Mucosa of rectum (tissue), 2 donors: ENCODE data around the gene SRCIN1.

Experiments
- H3K27ac ChIP-seq, 2 donors: one replicate each; pipeline ENCODE4 v1.7.0; 2013; ENCODE audit warnings: inconsistent platforms in 2 of 2, low read depth in 2 of 2, low read length in 2 of 2
- H3K27me3 ChIP-seq, 2 donors: one replicate each; pipeline ENCODE4 v1.7.0; 2013; ENCODE audit warnings: low read length in 2 of 2; ENCODE audit not compliant: control insufficient read depth in 2 of 2, insufficient read depth in 2 of 2
- H3K36me3 ChIP-seq, 2 donors: one replicate each; pipeline ENCODE4 v1.7.0; 2013; ENCODE audit warnings: low read length in 2 of 2; ENCODE audit not compliant: control insufficient read depth in 2 of 2, insufficient read depth in 2 of 2
- H3K4me1 ChIP-seq, 2 donors: one replicate each; pipeline ENCODE4 v1.7.0; 2013; ENCODE audit warnings: low read length in 2 of 2, mild to moderate bottlenecking in 1 of 2; ENCODE audit not compliant: control insufficient read depth in 2 of 2, insufficient read depth in 2 of 2
- H3K4me3 ChIP-seq, 2 donors: one replicate each; pipeline ENCODE4 v1.7.0; 2013; ENCODE audit warnings: low read length in 2 of 2
- H3K9ac ChIP-seq, 2 donors: one replicate each; pipeline ENCODE4 v1.7.0; 2013; ENCODE audit warnings: low read length in 2 of 2, low read depth in 1 of 2, mild to moderate bottlenecking in 1 of 2
- H3K9me3 ChIP-seq, 2 donors: one replicate each; pipeline ENCODE4 v1.7.0; 2013; ENCODE audit warnings: low read length in 2 of 2; ENCODE audit not compliant: control insufficient read depth in 2 of 2
- donor health status: healthy.
- donor health status: Normal muscosa, but diverticular disease.

Gene SRCIN1

GRCh38 chr17:38556239-38556638 is 49.5 kb downstream of the SRCIN1 start:
- Histone ChIP-seq H3K9ac (no peak overlapping the region), H3K27ac (no peak overlapping the region), H3K27me3 (peaks cover 13 to 15% of the 10 kb centered on the region in 2 donors)

GRCh38 chr17:38554430-38555350 is 51.1 kb downstream of the SRCIN1 start:
- Histone ChIP-seq H3K27me3 (peaks cover under 1 to 3% of the 10 kb centered on the region in 2 donors), H3K9ac (no peak overlapping the region), H3K27ac (no peak overlapping the region), H3K9me3 (no peaks in the 10 kb centered on the region), H3K4me3 (no peak overlapping the region), H3K36me3 (no peaks in the 10 kb centered on the region), H3K4me1 (peaks cover 19 to 21% of the 10 kb centered on the region in 2 donors)

More at GRCh38 chr17:38556239-38556638, 49.5 kb downstream of the SRCIN1 start:
- no peaks in the 10 kb centered on the region for H3K36me3 ChIP-seq
- no peaks in the 10 kb centered on the region for H3K9me3 ChIP-seq
- peaks cover 22 to 23% of the 10 kb centered on the region in 2 donors for H3K4me1 ChIP-seq
- H3K4me3 ChIP-seq = no peak overlapping the region

GRCh38 chr17:38552343-38552742 is 53.4 kb downstream of the SRCIN1 start:
- Histone ChIP-seq H3K9me3 (no peaks in the 10 kb centered on the region), H3K27me3 (no peaks in the 10 kb centered on the region), H3K9ac (no peak overlapping the region), H3K4me1 (peaks cover 0 to 2% of the 10 kb centered on the region in 2 donors), H3K27ac (no peak overlapping the region), H3K36me3 (no peaks in the 10 kb centered on the region), H3K4me3 (no peak overlapping the region)

DNA sequence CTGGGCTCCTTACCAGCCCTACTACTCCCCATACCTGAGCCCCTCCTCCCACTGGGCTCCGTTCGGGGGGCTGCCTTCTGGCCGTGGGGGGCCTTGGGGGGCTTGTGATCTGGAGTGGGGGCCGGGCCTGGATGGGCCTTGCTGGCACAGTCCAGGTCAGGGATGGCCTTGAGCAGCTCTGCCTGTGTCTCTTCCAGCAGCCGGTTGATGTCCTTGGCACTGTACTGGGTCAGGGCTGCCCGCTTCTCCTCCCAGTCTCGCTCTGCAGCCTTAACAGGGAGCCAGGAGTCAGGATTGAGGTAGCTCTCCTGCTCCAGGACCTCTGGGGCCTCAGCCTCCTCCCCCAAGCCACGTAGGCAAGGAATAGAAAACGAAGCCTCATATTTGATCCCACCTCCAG is 54.6 kb downstream of the SRCIN1 start:
- Histone ChIP-seq H3K36me3 (no peaks in the 10 kb centered on the region), H3K27me3 (no peaks in the 10 kb centered on the region), H3K4me1 (no peaks in the 10 kb centered on the region), H3K9me3 (no peaks in the 10 kb centered on the region), H3K9ac (no peak overlapping the region), H3K4me3 (no peak overlapping the region), H3K27ac (no peak overlapping the region)

DNA sequence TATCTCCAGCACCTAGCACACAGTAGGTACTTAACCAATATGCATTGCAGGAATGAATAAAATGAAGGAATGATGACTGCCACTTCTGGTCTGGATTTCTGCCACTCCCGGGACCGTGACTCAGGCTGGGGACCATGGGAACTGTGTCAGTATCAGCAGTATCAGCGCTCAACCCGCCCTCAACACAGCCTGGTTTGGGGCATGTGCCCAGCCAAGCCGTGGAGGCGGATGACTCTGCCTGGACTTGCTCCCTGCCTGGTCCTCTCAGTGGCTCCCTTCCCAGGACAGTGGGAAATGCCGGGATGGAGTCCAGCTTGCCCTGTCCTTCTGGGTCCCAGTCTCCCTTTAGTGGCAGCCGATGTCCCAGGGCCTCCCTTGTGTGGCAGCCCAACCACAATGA is 55.1 kb downstream of the SRCIN1 start:
- Histone ChIP-seq H3K36me3 (no peaks in the 10 kb centered on the region), H3K9me3 (no peaks in the 10 kb centered on the region), H3K27ac (no peak overlapping the region), H3K4me3 (no peak overlapping the region), H3K9ac (no peak overlapping the region), H3K27me3 (no peaks in the 10 kb centered on the region), H3K4me1 (no peaks in the 10 kb centered on the region)

GRCh38 chr17:38549285-38549684 is 56.5 kb downstream of the SRCIN1 start:
- H3K4me1 ChIP-seq = no peaks in the 10 kb centered on the region
- no peak overlapping the region for H3K4me3 ChIP-seq
- no peaks in the 10 kb centered on the region for H3K9me3 ChIP-seq
- H3K27ac ChIP-seq = no peak overlapping the region
- no peaks in the 10 kb centered on the region for H3K27me3 ChIP-seq
- no peaks in the 10 kb centered on the region for H3K36me3 ChIP-seq
- H3K9ac ChIP-seq = no peak overlapping the region

DNA sequence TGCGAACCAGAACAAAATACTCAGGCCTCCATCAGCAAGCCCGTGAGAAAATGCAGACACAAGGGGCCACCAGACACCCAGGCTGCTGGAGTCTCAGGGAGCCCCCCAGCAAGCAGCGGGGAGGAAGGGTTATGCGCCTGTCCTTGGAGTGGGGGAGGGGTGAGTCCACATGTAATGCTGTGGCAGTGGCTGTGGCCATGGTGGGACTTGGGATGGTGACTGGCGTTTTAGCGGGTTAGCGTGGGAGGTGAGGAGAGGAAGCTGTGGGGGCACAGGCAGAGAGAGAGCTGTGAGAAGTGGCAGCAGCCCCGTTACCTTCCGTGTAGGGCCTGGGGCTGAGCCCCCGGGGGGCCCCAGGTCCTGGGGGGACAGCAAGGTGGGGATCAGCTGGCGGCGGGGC is 58.3 kb downstream of the SRCIN1 start:
- H3K4me3 ChIP-seq = no peak overlapping the region
- H3K27ac ChIP-seq = no peak overlapping the region
- no peaks in the 10 kb centered on the region for H3K9me3 ChIP-seq
- H3K36me3 ChIP-seq = no peaks in the 10 kb centered on the region
- H3K9ac ChIP-seq = no peak overlapping the region
- H3K4me1 ChIP-seq = no peaks in the 10 kb centered on the region
- H3K27me3 ChIP-seq = no peaks in the 10 kb centered on the region

DNA sequence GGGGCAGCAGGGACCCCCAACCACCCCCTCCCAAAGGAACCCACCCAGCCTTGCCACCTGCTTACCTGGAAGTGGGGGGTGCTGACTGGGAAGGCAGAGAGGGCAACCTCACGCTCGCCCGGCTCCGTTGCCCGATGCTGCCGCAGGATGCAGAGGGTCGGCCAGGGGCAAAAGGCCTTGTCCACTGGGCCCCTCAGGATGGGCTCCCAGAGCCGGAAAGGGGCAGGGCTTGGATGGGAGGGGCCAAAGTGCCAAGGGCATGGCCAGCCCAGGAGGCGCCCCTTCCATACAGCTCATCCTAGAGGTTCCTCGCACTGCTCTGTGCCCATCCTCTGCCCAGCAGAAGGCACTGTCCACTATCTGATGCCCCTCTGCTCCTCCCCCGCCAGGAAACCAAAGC is 59.4 kb downstream of the SRCIN1 start:
- Histone ChIP-seq H3K9ac (no peak overlapping the region), H3K4me3 (no peak overlapping the region), H3K27ac (no peak overlapping the region), H3K9me3 (no peaks in the 10 kb centered on the region), H3K27me3 (no peaks in the 10 kb centered on the region), H3K4me1 (no peaks in the 10 kb centered on the region), H3K36me3 (no peaks in the 10 kb centered on the region)

DNA sequence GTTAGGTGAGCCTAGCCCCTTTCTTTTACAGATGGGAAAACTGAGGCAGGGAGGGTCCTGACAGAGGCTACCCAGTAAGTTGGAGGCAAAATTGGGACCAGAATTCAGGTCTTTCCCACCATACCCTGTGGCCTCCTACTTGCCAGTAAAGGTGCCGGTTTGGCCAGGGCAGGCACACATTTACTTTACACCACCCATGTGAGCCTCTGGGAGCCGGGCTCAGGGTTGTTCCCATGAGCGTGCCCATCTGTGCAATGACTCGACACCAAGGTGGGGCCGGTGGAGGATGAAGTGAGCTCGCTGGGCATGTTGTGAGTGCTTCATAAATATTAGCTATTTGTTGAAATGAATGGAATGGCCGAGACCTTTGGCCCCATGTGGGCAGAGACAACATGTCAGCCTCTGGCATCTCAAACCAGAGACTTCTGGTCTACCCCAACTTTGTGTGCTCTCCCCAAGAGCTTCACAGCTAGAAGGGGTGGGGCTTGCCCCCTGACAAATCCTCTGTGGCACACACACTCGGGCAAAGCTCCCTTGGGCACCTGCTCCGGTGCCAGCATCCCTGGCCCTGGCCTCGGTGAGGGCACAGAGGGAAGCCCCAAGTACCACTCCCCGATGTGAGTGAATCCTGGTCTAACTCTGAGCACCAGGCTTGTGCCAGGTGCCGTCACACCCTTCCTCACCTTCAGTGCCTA is 60.1 kb downstream of the SRCIN1 start:
- Histone ChIP-seq H3K4me3 (no peak overlapping the region), H3K36me3 (no peaks in the 10 kb centered on the region), H3K27ac (no peak overlapping the region), H3K9ac (no peak overlapping the region), H3K9me3 (no peaks in the 10 kb centered on the region), H3K4me1 (no peaks in the 10 kb centered on the region), H3K27me3 (no peaks in the 10 kb centered on the region)

DNA sequence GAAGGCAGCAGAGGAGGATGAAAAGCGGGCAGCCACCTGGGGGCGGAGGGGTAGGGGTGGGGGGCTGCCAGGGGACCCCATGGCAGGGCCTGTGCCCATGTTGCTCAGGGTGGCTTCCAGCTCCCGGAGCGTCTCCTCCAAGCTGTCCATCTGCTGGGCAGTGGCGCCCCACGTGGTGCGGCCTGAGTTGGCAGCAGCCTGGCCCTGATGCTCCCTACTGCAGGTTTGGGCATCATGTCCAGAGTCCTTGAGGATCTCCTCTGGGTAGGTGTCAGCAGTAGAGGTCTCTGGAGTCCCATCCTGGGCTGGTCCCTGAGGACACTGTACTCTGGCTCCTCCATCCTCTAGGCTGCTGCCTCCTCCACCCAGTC is 60.9 kb downstream of the SRCIN1 start:
- Histone ChIP-seq H3K4me1 (no peaks in the 10 kb centered on the region), H3K9me3 (no peaks in the 10 kb centered on the region), H3K9ac (no peak overlapping the region), H3K4me3 (no peak overlapping the region), H3K36me3 (no peaks in the 10 kb centered on the region), H3K27me3 (no peaks in the 10 kb centered on the region), H3K27ac (no peak overlapping the region)
